ENCODE data around the gene CNOT8. TPM values are rescaled to one million over a fixed set of nuclear protein-coding genes. Genes with fewer than 3 reads are reported as not detected.
A peak's percentile ranks its signal among the peaks of the same experiment; 100 is the strongest.

CNOT8 gene
- total and polyA plus RNA-seq, 7 donors, result 51.6 to 80.6 (median 53.5) TPM

GRCh38 chr5:154837009-154837901 lies 21.2 kb upstream of the CNOT8 start:
- DNase-seq, result peak; percentile 13
- WGBS, 2 donors, result 46 to 81% methylated on average over 6 of the region's 6 CpGs
- no peaks in the 10 kb centered on the region for H3K27me3 ChIP-seq
- H3K4me3 ChIP-seq, result no peak overlapping the region
- H3K36me3 ChIP-seq, result peaks cover 0 to 22% (median 0%) of the 10 kb centered on the region in 4 donors
- intact Hi-C loops (cut with DNase I), result no loop called here
- H3K9me3 ChIP-seq, result no peaks in the 10 kb centered on the region
- peaks cover 0 to 39% (median 37%) of the 10 kb centered on the region in 4 donors for H3K4me1 ChIP-seq
- H3K27ac ChIP-seq, result peak overlapping the region in 3 of 4 donors; percentile 82 to 88 (median 85)
- no peak for TF ChIP-seq POLR2A (IDR thresholded peaks at IDR 0.05)
- no peak for TF ChIP-seq POLR2AphosphoS5 (IDR thresholded peaks at IDR 0.05)
- TF ChIP-seq CTCF (IDR thresholded peaks at IDR 0.05), result no peak
- TF ChIP-seq EP300 (IDR thresholded peaks at IDR 0.05), result no peak

DNA sequence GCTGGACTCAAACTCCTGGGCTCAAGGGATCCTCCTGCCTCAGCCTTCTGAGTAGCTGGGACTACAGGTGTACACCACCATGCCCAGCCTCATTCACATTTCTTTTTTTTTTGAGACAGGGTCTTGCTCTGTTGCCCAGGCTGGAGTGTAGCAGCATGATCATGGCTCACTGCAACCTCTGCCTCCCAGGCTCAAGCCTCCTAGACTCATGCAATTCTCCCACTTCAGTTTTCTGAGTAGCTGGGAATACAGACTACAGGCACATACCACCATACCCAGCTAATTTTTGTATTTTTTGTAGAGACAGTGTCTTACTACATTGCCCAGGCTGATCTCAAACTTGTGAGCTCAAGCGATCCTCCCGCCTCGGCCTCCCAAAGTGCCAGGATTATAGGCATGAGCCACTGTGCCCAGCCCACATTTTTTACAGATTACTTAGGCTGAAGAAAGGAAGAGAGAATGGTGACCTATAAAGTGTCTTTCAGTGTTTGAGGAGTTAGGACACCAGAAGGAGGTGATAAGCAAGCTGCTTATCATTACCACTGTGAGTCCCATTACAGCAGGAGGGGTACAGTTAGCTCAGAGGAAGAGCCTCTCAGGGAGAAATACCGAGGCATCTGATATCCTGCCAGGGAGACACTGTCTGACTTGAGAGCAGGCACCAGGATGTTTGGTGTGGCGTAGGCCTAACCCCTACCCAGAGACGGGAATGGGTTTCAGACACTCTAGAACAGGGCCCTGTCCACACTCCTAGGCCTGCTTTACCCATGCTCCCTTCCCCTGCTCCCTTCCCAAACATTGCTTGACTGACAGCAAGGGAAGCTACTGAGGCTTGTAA lies 17.8 kb upstream of the CNOT8 start:
- TF ChIP-seq EP300 (IDR thresholded peaks at IDR 0.05) (no peak), POLR2A (IDR thresholded peaks at IDR 0.05) (no peak), POLR2AphosphoS5 (IDR thresholded peaks at IDR 0.05) (no peak)
- Histone ChIP-seq H3K4me1 (peaks cover 0 to 51% (median 40%) of the 10 kb centered on the region in 4 donors), H3K27ac (peak overlapping the region in 2 of 4 donors; percentile 20 to 42), H3K4me3 (no peak overlapping the region), H3K9me3 (no peaks in the 10 kb centered on the region), H3K27me3 (no peaks in the 10 kb centered on the region), H3K36me3 (peaks cover 0 to 27% (median 0%) of the 10 kb centered on the region in 4 donors)
- DNase-seq, result peak; percentile 20
- intact Hi-C loops (cut with DNase I), result no loop called here
- 79 to 85% methylated on average over 6 of the region's 6 CpGs for WGBS, 2 donors

DNA sequence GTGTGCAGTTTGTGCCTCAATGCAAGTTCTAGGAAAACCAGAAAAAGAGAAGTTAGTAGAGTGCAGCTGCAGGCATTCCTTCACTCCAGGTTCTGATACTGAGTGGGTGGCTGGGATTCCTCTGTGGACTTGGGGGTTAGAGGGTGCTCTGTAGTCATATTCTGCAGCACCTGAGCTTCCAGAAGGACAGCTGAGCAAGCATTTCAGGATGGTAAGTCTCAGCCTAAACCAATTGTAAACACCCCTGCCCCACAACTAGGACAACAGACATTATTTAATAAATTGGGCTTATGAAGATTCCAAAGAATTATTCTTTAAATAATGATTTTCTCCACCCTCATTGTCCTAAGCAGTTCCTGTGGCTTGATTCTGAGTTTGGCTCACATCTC lies 17.2 kb upstream of the CNOT8 start:
- TF ChIP-seq EP300 (IDR thresholded peaks at IDR 0.05), result no peak
- no peak for TF ChIP-seq POLR2AphosphoS5 (IDR thresholded peaks at IDR 0.05)
- TF ChIP-seq CTCF (IDR thresholded peaks at IDR 0.05), result no peak
- TF ChIP-seq POLR2A (IDR thresholded peaks at IDR 0.05), result no peak

GRCh38 chr5:154842689-154843530 lies 15.5 kb upstream of the CNOT8 start:
- peak overlapping the region in 2 of 4 donors; percentile 21 to 30 for H3K27ac ChIP-seq
- intact Hi-C loops (cut with DNase I), result no loop called here
- no peak for TF ChIP-seq EP300 (IDR thresholded peaks at IDR 0.05)
- TF ChIP-seq CTCF (IDR thresholded peaks at IDR 0.05), result no peak
- TF ChIP-seq POLR2A (IDR thresholded peaks at IDR 0.05), result no peak
- no peak for TF ChIP-seq POLR2AphosphoS5 (IDR thresholded peaks at IDR 0.05)
- H3K36me3 ChIP-seq, result peaks cover 0 to 13% (median 0%) of the 10 kb centered on the region in 4 donors
- no peak overlapping the region for H3K4me3 ChIP-seq
- no peaks in the 10 kb centered on the region for H3K27me3 ChIP-seq
- H3K4me1 ChIP-seq, result peaks cover 0 to 52% (median 48%) of the 10 kb centered on the region in 4 donors
- no peaks in the 10 kb centered on the region for H3K9me3 ChIP-seq
- DNase-seq, result no peak
- 65 to 82% methylated on average over 6 of the region's 6 CpGs for WGBS, 2 donors

More for the DNA sequence above, 17.2 kb upstream of the CNOT8 start:
- Histone ChIP-seq H3K4me1 (peaks cover 0 to 52% (median 40%) of the 10 kb centered on the region in 4 donors), H3K9me3 (no peaks in the 10 kb centered on the region), H3K27ac (peak overlapping the region in 2 of 4 donors; percentile 20 to 42), H3K4me3 (no peak overlapping the region), H3K27me3 (no peaks in the 10 kb centered on the region), H3K36me3 (peaks cover 0 to 27% (median 0%) of the 10 kb centered on the region in 4 donors)
- intact Hi-C loops (cut with DNase I), result no loop called here
- DNase-seq, result no peak

Measured in sigmoid colon (tissue), 7 donors.